Lower leg skin (tissue), 3 donors: ENCODE data around the gene CFAP54.

ENCODE experiments used
- CTCF ChIP-seq, 3 donors: fragments of 450-650 bp; IDR thresholded peaks; one replicate each; pipeline ENCODE4 v1.5.1; 2016; ENCODE audit warnings: antibody characterized with exemption in 3 of 3, mild to moderate bottlenecking in 3 of 3, moderate library complexity in 2 of 3
- POLR2A ChIP-seq, 2 donors: fragments of 450-650 bp; IDR thresholded peaks; one replicate each; pipeline ENCODE4 v1.6.1; 2016 to 2017; ENCODE audit warnings: antibody characterized with exemption in 2 of 2, mild to moderate bottlenecking in 1 of 2, moderate library complexity in 1 of 2

- TF ChIP-seq CTCF (IDR thresholded peaks at IDR 0.05) (no peak), POLR2A (IDR thresholded peaks at IDR 0.05) (no peak)
Measured at GRCh38 chr12:96743606-96744005, 254.2 kb downstream of the CFAP54 start.
